ENCODE data around the gene PAOX.

PAOX gene

GRCh38 chr10:133355991-133356390 lies 23.1 kb upstream of the PAOX start:
- H3K36me3 ChIP-seq (ENCODE audit: control insufficient read depth, insufficient read depth, low read length), result no peaks in the 10 kb centered on the region; the same call in 1 of the 2 replicates
- H3K27me3 ChIP-seq (replicated peaks; ENCODE audit: control insufficient read depth, insufficient read depth, low read length), result no peaks in the 10 kb centered on the region
- H3K4me3 ChIP-seq (replicated peaks; ENCODE audit: low read depth, low read length), result no peak overlapping the region
- no peak for TF ChIP-seq CTCF (IDR thresholded peaks at IDR 0.05; ENCODE audit: insufficient read depth, low read length, poor library complexity, severe bottlenecking)
- DNase-seq (ENCODE audit: extremely low read depth, insufficient read length), result no peak

DNA sequence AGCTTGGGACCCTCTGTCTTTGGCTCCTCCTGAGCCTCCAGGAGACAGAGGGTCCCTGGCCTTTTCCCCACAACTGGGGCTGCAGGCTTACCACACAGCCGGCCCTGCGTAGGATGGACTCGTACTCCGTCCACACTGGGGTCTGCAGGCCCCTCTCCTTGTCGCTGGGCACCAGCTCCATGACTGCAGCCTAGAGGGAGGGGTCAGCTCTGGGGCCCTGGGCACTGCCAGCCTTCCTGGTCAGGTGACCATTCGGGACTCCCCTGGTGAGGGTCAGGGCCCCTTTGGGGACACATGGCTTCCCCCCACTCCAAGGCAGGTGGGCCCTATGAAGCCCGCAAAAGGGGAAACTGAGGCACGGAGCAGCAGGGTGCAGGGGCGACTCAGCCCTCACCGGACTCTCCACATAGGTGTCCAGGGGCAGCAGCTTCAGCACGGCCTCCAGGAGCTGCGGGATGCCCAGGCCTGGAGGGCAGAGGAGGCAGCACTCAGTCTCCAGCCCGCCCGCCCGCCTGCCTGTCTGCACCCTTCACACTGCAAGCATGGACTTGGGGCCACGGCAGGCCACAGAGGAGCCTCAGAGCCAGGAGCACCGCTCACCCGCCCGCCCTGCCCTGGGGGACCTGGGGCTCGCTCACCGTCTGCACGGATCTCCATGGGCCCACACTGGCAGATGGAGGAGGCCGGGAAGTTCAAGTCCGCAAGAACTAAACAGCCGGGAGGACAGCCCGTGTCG lies 22.3 kb upstream of the PAOX start:
- Histone ChIP-seq H3K36me3 (ENCODE audit: control insufficient read depth, insufficient read depth, low read length) (no peaks in the 10 kb centered on the region; the same call in 1 of the 2 replicates), H3K27me3 (replicated peaks; ENCODE audit: control insufficient read depth, insufficient read depth, low read length) (no peaks in the 10 kb centered on the region), H3K4me3 (replicated peaks; ENCODE audit: low read depth, low read length) (peak overlapping the region; percentile 65)
- no peak for DNase-seq (ENCODE audit: extremely low read depth, insufficient read length)
- TF ChIP-seq CTCF (IDR thresholded peaks at IDR 0.05; ENCODE audit: insufficient read depth, low read length, poor library complexity, severe bottlenecking), result no peak

- DNase-seq (ENCODE audit: extremely low read depth, insufficient read length), result peak; percentile 86
- Histone ChIP-seq H3K36me3 (ENCODE audit: control insufficient read depth, insufficient read depth, low read length) (peaks cover 3% of the 10 kb centered on the region), H3K4me3 (replicated peaks; ENCODE audit: low read depth, low read length) (peak within 1 kb of the TSS; percentile 65), H3K27me3 (replicated peaks; ENCODE audit: control insufficient read depth, insufficient read depth, low read length) (no peaks in the 10 kb centered on the region)
- no peak for TF ChIP-seq CTCF (IDR thresholded peaks at IDR 0.05; ENCODE audit: insufficient read depth, low read length, poor library complexity, severe bottlenecking)
Observed at GRCh38 chr10:133357285-133358161, 21.5 kb upstream of the PAOX start, which contains the start of gene FUOM. Gene FUOM, minus strand, starts transcription at chr10:133358019. Its CDS starts 12 bp downstream, at chr10:133358007.

GRCh38 chr10:133358162-133358924 lies 20.7 kb upstream of the PAOX start:
- H3K4me3 ChIP-seq (replicated peaks; ENCODE audit: low read depth, low read length), result no peak overlapping the region

More at GRCh38 chr10:133358162-133358924, 20.7 kb upstream of the PAOX start:
- TF ChIP-seq CTCF (IDR thresholded peaks at IDR 0.05; ENCODE audit: insufficient read depth, low read length, poor library complexity, severe bottlenecking), result no peak
- no peaks in the 10 kb centered on the region for H3K27me3 ChIP-seq (replicated peaks; ENCODE audit: control insufficient read depth, insufficient read depth, low read length)
- DNase-seq (ENCODE audit: extremely low read depth, insufficient read length), result no peak
- peaks cover 8% of the 10 kb centered on the region for H3K36me3 ChIP-seq (ENCODE audit: control insufficient read depth, insufficient read depth, low read length)

Data from GM06990 (cell line).